ENCODE data around the gene MAPK8IP1. TPM values are rescaled to one million over a fixed set of nuclear protein-coding genes. Genes with fewer than 3 reads are reported as not detected.

Gene MAPK8IP1
- total RNA-seq, 1 donor: 1.5 TPM

GRCh38 chr11:45945397-45945999 is 60.0 kb downstream of the MAPK8IP1 start:
- H3K9me3 ChIP-seq (ENCODE audit: low read depth, low read length): no peaks in the 10 kb centered on the region
- H3K4me1 ChIP-seq (ENCODE audit: insufficient read depth, low read length): no peaks in the 10 kb centered on the region
- H3K27me3 ChIP-seq (ENCODE audit: insufficient read depth, low read length): no peaks in the 10 kb centered on the region
- H3K4me3 ChIP-seq (ENCODE audit: low read length): no peak overlapping the region

GRCh38 chr11:45947885-45948284 is 62.4 kb downstream of the MAPK8IP1 start:
- Histone ChIP-seq H3K4me1 (ENCODE audit: insufficient read depth, low read length) (no peaks in the 10 kb centered on the region), H3K9me3 (ENCODE audit: low read depth, low read length) (no peaks in the 10 kb centered on the region), H3K4me3 (ENCODE audit: low read length) (no peak overlapping the region), H3K27me3 (ENCODE audit: insufficient read depth, low read length) (no peaks in the 10 kb centered on the region)

GRCh38 chr11:45948356-45948755 is 62.9 kb downstream of the MAPK8IP1 start:
- H3K4me1 ChIP-seq (ENCODE audit: insufficient read depth, low read length): no peaks in the 10 kb centered on the region
- H3K9me3 ChIP-seq (ENCODE audit: low read depth, low read length): no peaks in the 10 kb centered on the region
- no peak overlapping the region for H3K4me3 ChIP-seq (ENCODE audit: low read length)
- no peaks in the 10 kb centered on the region for H3K27me3 ChIP-seq (ENCODE audit: insufficient read depth, low read length)

DNA sequence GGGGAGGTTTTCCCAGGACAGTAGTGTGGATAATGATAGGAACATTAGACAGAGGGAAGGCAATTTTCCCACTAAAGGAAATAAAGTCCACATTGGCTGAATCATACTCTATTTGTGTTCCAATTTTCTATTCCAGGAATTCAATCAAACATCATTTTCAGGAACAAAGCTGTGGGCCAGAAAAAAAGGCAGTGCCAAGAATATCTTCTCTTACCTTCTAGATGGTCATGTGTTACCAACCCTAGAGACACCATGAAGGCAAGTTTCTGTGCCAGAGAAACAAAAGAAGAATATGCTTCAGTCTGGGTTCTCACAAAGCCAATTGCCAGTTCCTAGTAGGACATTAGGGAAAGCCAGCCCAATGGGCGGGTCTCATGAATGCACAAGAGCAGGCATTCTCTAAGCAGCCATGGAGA is 64.5 kb downstream of the MAPK8IP1 start:
- H3K9me3 ChIP-seq (ENCODE audit: low read depth, low read length): no peaks in the 10 kb centered on the region
- H3K4me3 ChIP-seq (ENCODE audit: low read length): no peak overlapping the region
- H3K4me1 ChIP-seq (ENCODE audit: insufficient read depth, low read length): no peaks in the 10 kb centered on the region
- H3K27me3 ChIP-seq (ENCODE audit: insufficient read depth, low read length): no peaks in the 10 kb centered on the region

Other genes with a start within 250 kb of the MAPK8IP1 start
- gene CHST1, start 220.0 kb upstream of the MAPK8IP1 start, total RNA-seq: not detected
- gene SLC35C1, start 80.5 kb upstream of the MAPK8IP1 start, total RNA-seq: 1.5 TPM
- gene CRY2, start 38.2 kb upstream of the MAPK8IP1 start, total RNA-seq: 70.9 TPM
- 1.6 TPM for gene FREY1, start 21.6 kb downstream of the MAPK8IP1 start, total RNA-seq
- 24.5 TPM for gene PEX16, start 32.2 kb downstream of the MAPK8IP1 start, total RNA-seq
- 0.94 TPM for gene LARGE2, start 37.0 kb downstream of the MAPK8IP1 start, total RNA-seq
- gene PHF21A, start 235.8 kb downstream of the MAPK8IP1 start, total RNA-seq: 33.2 TPM